D721Med (cell line): ENCODE data around the gene PADI2.
A peak's percentile ranks its signal among the peaks of the same experiment; 100 is the strongest.

Source experiments
- DNase-seq: peaks from one replicate; pipeline ENCODE4 v3.0.0; 2011; ENCODE audit warnings: low spot score; ENCODE audit not compliant: insufficient read length
- FAIRE-seq: peaks from 2 replicates; lab custom pipeline; 2011; peaks lifted over from hg19 to GRCh38; lab: Jason Lieb, UNC
- CTCF ChIP-seq: IDR thresholded peaks from 2 replicates; pipeline ENCODE4 v1.5.1; 2012; ENCODE audit warnings: mild to moderate bottlenecking, control low read depth; ENCODE audit not compliant: insufficient read depth; ENCODE audit errors: missing control alignments

The PADI2 gene

GRCh38 chr1:17060306-17060749 is 58.9 kb downstream of the PADI2 start:
- no peak for DNase-seq
- TF ChIP-seq CTCF: no peak
- no peak for FAIRE-seq

GRCh38 chr1:17059391-17060305 is 59.6 kb downstream of the PADI2 start:
- peak; percentile 24 for DNase-seq
- TF ChIP-seq CTCF: peak; percentile 83
- FAIRE-seq: no peak

- FAIRE-seq (no peak), DNase-seq (no peak)
- TF ChIP-seq CTCF: no peak
These were observed 62.7 kb downstream of the PADI2 start for GRCh38 chr1:17056551-17056950.

- FAIRE-seq: no peak
- no peak for DNase-seq
- TF ChIP-seq CTCF: no peak
These were observed 63.5 kb downstream of the PADI2 start for GRCh38 chr1:17055801-17056200.

GRCh38 chr1:17053685-17054410 is 65.4 kb downstream of the PADI2 start, which contains the start of gene SDHB:
SDHB (minus strand) TSS chr1:17054032; CDS start chr1:17054019, 13 bp downstream.
- no peak for TF ChIP-seq CTCF
- DNase-seq: peak; percentile 69
- no peak for FAIRE-seq

GRCh38 chr1:17053086-17053684 is 66.1 kb downstream of the PADI2 start:
- FAIRE-seq (no peak), DNase-seq (no peak)
- TF ChIP-seq CTCF: no peak
